Stimulated activated CD8-positive, alpha-beta memory T cell treated with anti-CD3 and anti-CD28 coated beads, Interleukin-4, amount 100 ng/mL, for 1 hour (primary cell): ENCODE data around the gene CARD9.

Experiments used
- DNase-seq, 2 donors: peaks; one replicate each; pipeline ENCODE4 v3.0.0-alpha.2; 2020; ENCODE audit warnings: low read depth in 2 of 2, low spot score in 1 of 2

CARD9 gene

GRCh38 chr9:136336881-136337280 is 36.6 kb downstream of the CARD9 start:
- no peak for DNase-seq

DNA sequence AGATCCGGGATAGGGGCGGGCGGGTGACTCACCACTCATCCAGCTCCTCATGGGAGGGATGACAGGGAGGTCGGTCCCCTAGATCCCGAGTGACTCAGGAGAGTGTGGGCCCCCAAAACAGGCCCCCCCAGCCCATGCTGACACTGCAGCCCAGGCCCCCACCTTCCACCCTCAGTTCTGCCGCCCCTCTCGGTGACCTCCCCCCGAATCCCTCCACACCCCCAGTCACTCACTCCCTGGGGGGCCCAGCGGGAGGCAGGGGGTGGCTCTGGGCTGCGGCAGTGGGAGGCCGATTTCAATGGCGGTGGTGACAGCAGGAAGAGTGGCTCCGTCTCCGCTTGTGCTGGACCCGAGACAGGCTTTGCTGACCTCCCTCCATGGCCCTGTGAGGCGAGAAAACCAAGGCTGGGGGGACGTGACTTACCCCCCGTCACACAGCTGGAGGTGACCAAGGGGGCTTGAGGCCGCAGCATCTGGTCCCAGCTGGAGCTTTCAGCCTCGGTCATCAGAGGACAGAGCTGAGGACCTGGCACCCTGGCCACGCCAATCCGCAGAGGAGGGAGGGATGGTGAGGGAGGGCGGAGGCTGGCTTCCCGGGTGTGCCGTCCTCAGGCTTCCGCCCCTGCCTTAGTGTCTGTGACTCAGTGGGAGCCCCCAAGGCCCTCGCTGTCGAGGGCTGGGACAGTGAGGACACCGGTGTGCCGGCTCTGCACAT is 37.2 kb downstream of the CARD9 start:
- DNase-seq: no peak

- DNase-seq: no peak
Observed at GRCh38 chr9:136335296-136336155, 37.9 kb downstream of the CARD9 start.

- DNase-seq: no peak
Observed at GRCh38 chr9:136334541-136334940, 38.9 kb downstream of the CARD9 start.

GRCh38 chr9:136333486-136333885 is 40.0 kb downstream of the CARD9 start:
- no peak for DNase-seq

- DNase-seq: no peak
Observed at GRCh38 chr9:136333045-136333444, 40.4 kb downstream of the CARD9 start.

- no peak for DNase-seq
Observed at GRCh38 chr9:136332482-136332983, 40.9 kb downstream of the CARD9 start.

DNA sequence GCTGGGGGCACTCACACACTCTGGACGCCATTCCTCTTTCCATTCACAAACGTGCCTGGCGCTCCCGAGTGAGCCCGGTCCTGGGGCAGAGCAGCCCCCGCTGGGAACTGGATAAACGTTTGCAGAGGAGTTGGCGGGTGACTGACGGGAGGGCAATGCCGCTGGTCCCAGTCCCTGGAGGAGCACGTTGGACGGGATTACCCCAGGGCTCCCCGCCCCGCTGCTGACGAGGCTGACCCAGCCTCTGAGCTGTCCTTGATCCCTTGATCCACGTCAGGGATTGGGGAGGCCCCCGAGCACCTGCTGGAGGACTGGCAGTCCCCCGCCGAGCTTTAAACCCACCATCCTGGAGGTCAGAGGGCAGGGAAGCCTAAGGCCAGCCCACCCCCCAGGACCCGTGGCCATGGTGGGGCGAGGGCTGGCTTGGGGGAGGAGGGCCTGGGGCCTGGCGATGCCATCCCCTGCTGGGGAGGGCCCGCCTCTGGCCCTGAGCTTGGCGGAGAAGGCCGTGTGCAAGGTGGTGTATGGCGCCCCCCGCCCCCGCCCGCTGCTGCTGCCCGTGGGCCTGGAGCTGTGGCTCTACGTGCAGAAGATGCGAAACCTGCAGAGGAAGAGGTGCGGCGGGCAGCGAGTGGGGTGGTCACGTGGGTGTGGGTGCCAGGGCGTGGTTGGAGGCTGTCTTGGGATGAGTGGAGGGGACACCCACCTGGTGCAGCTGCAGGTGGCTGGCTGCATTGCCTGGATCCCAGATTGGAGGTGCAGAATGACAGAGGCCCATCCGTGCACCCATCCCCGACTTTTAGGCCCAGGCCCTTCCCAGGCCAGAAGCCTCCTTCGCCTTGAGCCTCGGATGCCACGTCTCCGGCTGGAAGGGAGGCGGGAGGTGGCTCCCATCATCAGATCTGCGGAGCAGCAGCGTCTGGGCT is 41.6 kb downstream of the CARD9 start:
- no peak for DNase-seq

GRCh38 chr9:136331030-136331429 is 42.4 kb downstream of the CARD9 start:
- no peak for DNase-seq

- no peak for DNase-seq
Observed at GRCh38 chr9:136330406-136330990, 43.0 kb downstream of the CARD9 start.

- DNase-seq: no peak
Observed at GRCh38 chr9:136329636-136330405, 43.6 kb downstream of the CARD9 start.

DNA sequence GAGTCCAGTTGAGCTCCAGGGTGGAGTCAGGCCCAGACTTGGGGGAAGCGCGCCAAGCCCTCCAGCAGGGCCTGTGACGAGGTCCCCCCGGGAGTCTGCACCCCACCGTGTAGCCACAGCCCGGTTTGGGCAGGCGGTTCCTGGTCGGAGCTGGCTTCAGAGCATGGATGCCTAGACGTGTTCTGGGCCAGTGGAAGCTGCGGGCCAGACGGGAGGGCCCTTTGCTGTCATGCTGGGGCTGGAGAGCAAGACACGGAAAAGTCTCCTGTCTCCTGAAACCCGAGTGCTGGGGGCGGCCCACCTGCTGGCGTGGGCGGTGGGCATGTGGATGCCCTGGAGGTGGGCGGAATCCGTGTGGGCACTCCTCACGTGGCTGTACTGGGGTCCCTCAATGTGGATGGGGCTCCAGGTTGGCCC is 44.2 kb downstream of the CARD9 start:
- no peak for DNase-seq

GRCh38 chr9:136328622-136329041 is 44.8 kb downstream of the CARD9 start:
- DNase-seq: no peak

DNA sequence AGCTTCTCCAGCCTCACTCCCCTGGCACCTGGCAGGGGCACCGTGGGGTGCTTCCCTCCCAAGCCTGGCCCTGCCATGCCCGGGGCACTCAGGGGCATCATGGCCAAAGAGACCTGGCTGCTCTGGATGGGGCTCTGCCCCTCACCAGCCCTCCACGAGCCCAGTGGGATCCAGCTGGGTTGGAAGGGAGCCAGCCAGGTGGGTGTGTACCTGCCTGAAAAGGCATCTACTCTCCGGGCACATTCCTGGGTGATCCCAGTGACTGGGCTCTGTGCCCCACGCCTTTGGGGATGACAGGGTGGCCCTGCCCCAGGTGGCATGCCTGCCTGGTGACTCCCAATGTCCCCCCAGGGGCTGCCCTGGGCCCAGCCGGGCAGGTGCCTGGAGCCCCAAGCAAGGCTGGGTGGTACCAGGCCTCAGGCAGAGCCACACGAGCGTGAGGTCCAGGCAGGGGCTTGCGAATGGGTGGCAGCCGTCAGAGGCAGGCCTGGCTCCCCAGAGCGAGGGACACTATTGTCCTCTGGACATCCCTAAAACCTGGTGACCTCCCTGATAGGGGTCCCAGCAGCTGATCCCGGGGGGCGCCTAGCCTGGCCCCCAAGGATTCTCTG is 45.4 kb downstream of the CARD9 start:
- DNase-seq: no peak

- no peak for DNase-seq
Observed at GRCh38 chr9:136327304-136327974, 46.0 kb downstream of the CARD9 start, which contains the start of gene GPSM1. GPSM1 (plus strand) TSS chr9:136327539; CDS start chr9:136327696, 157 bp downstream.

GRCh38 chr9:136326761-136327303 is 46.6 kb downstream of the CARD9 start:
- no peak for DNase-seq

DNA sequence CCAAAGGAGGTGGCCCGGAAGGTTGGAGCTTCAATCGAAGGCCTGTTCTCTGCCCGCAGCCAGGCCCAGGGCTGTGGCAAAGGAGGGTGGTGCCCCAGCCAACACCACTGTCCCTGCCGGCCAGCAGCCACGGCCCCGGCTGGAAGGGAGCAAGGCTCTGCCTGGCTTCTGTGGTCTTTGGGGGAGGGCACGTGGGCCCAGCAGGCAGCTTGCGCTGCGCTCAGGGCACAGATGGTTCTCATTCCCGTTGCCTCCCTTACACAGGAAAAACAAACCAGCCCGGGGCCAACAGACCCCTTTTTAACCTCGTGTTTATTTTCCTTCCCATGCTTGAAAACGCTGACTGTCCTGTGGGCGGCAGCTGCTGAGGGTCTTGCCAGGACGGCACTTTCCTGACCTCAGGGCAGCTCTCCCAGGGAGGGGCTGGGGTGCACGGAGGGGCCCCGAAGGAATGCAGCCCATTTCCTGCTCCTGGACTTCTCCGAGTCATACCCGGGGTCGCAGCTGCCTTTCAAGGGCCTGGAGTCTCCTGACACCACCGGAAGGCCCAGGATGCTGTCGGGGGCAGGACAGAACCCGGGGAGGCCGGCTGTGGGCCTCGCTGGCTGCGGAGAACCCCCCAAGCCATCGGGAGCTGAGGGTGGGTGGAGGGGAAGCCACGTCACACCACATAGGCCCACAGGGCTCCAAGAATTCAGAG is 47.3 kb downstream of the CARD9 start:
- DNase-seq: no peak

DNA sequence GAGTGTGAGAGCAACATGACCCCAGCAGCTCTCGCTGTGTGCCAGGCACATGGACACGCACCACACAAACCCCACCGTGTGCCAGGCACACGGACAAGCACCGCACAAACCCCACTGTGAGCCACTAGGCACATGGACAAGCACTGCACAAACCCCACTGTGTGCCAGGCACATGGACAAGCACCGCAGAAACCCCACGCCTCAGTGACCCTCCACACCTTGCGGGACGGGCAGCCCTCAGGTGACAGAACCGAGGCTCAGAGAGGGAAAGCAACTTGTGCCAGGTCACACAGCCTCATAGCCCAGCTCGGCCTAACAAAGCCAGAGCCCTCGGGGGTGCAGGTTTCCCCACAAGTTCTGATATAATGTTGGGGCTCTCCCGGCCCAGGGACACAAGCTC is 48.1 kb downstream of the CARD9 start:
- DNase-seq: no peak
